SKM-1 (cell line): Measurements from ENCODE around the gene SNAP29.
"Not testable (repeated sequence)": the region's sequence is repeated elsewhere in the genome, so short reads cannot be mapped to it uniquely, and the experiment has no call there.

Experiments
- DNase-seq: peaks from one replicate; lab custom pipeline; 2025; ENCODE audit not compliant: unreplicated experiment; lab: John Stamatoyannopoulos, UW

SNAP29 gene

GRCh38 chr22:20834206-20834605 is 24.6 kb upstream of the SNAP29 start:
- no peak for DNase-seq

GRCh38 chr22:20834725-20835124 is 24.1 kb upstream of the SNAP29 start:
- no peak for DNase-seq

GRCh38 chr22:20836987-20837823 is 21.6 kb upstream of the SNAP29 start:
- DNase-seq: no peak

GRCh38 chr22:20839354-20839753 is 19.5 kb upstream of the SNAP29 start:
- DNase-seq: not testable (repeated sequence)

- DNase-seq: no peak
Measured at GRCh38 chr22:20839837-20840645, 18.8 kb upstream of the SNAP29 start.

GRCh38 chr22:20840646-20841371 is 18.0 kb upstream of the SNAP29 start:
- DNase-seq: no peak

- DNase-seq: no peak
Measured at GRCh38 chr22:20843501-20843900, 15.3 kb upstream of the SNAP29 start.

- DNase-seq: no peak
Measured at GRCh38 chr22:20844055-20845037, 14.5 kb upstream of the SNAP29 start.

GRCh38 chr22:20847318-20847822 is 11.4 kb upstream of the SNAP29 start:
- DNase-seq: no peak

- no peak for DNase-seq
Measured at GRCh38 chr22:20852076-20852475, 6.7 kb upstream of the SNAP29 start.

GRCh38 chr22:20852503-20852902 is 6.3 kb upstream of the SNAP29 start:
- no peak for DNase-seq

- DNase-seq: no peak
Measured at GRCh38 chr22:20853236-20853660, 5.6 kb upstream of the SNAP29 start.

GRCh38 chr22:20857247-20857643 is 1.6 kb upstream of the SNAP29 start:
- no peak for DNase-seq

- DNase-seq: peak; percentile 73
Measured at GRCh38 chr22:20857838-20858614, 781 bp upstream of the SNAP29 start.

GRCh38 chr22:20859615-20860014 is 808 bp downstream of the SNAP29 start:
- DNase-seq: no peak

- DNase-seq: no peak
Measured at GRCh38 chr22:20862540-20862939, 3.7 kb downstream of the SNAP29 start.

GRCh38 chr22:20863366-20863765 is 4.6 kb downstream of the SNAP29 start:
- DNase-seq: no peak

- DNase-seq: no peak
Measured at GRCh38 chr22:20864186-20864908, 5.5 kb downstream of the SNAP29 start.

- DNase-seq: no peak
Measured at GRCh38 chr22:20865331-20865730, 6.5 kb downstream of the SNAP29 start.
